ENCODE data around the gene SMPD1.
A peak's percentile ranks its signal among the peaks of the same experiment; 100 is the strongest.

The SMPD1 gene

DNA sequence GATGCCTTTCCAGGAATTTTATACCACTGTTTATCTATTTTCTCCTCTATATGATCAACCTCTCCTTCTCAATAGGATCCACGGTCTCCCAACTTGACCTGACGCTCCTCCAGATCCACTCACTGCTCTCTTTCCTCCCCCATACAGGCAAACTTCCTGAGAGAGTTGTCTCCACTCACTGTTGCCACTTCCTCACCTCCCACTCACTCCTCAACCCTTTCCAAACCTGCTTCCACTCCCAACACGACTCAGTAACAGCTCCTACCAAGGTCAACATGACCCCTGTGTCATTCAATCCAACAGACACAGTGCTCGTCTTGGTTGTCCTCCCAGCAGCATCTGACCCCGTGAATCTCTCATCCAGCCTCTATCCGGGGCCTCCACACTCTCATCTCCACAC lies 25.5 kb downstream of the SMPD1 start:
- DNase-seq = peak; percentile 20 to 64 (median 59)

GRCh38 chr11:6417907-6418556 lies 27.8 kb downstream of the SMPD1 start:
- DNase-seq = no peak

- DNase-seq = no peak
Observed at GRCh38 chr11:6418557-6419008, 28.3 kb downstream of the SMPD1 start.

GRCh38 chr11:6419009-6419631 lies 28.8 kb downstream of the SMPD1 start, which contains the start of gene APBB1:
APBB1 (minus strand) TSS chr11:6419094; CDS start chr11:6411347, 7,747 bp downstream.
- peak; percentile 46 to 74 (median 57) for DNase-seq

GRCh38 chr11:6420677-6421076 lies 30.4 kb downstream of the SMPD1 start:
- no peak for DNase-seq

DNA sequence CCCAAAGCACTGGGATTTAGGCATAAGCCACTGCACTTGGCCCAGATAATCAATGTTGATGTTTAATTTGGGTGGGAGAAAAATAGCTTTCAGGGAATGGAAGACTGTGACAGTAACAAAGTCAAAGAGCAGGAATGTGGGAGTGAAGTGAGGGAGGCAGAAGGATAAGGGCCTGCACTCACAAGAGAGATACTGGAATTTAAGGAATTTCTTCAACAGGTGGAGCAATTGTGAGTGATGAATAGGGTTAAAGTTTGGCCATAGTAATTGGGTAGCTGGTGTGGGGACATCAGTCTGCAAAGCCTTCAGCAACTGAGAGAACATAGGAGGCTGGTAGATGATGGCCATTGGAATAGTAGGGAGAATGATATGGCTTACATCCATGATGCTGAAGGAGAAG lies 37.2 kb downstream of the SMPD1 start:
- no peak for DNase-seq

DNA sequence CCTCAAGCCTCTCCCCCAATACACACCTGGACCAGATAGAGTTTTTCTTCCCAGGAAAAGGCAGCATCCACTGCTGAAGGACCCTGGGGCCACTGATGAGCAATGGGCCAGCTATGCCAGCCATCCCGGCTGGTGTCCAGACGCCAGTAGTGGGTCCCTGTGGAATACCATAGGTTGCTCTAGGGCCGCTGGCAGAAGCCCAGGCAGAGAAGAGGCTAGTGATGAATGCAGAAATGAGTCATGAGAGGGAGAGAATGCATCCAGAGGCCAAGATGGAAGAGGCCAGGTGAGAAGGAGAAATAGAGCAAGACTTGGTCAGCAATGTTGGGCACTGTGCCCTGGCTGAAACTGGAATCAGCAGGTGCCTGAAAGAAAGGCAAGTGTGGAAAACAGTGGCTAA lies 41.6 kb downstream of the SMPD1 start:
- DNase-seq = no peak

DNA sequence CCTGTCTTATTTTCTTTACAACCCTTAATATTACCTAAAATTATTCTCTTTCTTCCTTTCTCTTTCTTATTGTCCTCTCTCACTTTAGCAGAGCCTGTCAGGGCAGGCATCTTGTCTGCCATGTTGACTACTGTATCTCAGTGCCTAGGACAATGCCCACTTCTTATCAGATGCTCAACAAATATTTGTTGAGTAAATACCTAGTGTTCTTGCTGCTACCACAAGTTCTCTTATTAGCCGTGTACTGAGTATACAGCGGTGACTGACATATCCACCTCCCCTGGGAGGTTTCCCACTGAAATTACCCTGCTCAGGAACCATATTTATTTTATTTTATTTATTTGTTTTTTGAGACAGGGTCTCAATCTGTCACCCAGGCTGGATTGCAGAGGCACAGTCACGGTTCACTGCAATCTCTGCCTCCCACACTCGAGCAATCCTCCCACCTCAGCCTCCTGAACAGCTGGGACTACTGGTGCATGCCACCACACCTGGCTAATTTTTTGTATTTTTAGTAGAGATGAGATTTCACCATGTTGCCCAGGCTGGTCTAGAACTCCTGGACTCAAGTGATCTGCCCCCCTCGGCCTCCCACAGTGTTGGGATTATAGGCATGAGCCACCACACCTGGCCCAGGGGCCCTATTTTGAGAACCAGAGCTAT lies 43.9 kb downstream of the SMPD1 start:
- no peak for DNase-seq

DNA sequence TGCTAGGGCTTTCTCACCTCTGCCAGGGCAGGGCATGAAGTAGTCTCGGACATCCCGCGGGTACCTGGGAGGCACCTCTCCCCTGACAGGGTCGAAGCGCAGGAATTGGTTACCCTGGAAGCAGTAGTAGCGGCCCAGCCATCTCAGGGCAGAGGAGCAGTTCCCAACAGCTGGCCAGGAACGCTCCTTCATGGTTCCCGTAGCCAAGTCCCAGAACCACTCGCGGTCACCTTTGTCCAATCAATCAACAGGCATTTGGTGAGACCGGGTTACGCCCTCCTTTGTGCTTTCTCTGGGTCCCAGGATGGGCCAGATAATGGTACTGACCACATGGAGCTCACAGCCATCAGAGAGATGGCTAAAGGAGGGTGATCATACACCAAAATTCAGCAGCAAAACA lies 47.1 kb downstream of the SMPD1 start:
- DNase-seq = no peak

DNA sequence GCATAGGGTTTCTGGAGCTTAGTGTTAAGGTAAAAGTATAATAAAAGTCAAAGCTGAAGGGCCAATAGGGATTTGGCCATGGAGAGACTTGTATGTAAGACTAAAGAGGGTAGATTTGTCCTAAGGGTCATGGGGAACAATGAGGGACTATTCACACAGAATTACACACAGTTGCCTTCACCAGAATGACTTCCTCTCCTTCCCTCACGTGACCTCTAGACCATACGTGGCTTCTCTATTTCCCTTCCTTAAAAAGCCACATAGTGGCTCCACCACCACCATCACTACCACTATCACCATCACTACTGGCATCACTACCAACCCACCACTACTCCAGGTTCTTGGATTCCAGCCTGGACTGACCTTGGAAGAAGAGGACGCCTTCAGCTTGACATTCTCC lies 47.7 kb downstream of the SMPD1 start:
- DNase-seq = peak; percentile 64 to 88 (median 78)

DNA sequence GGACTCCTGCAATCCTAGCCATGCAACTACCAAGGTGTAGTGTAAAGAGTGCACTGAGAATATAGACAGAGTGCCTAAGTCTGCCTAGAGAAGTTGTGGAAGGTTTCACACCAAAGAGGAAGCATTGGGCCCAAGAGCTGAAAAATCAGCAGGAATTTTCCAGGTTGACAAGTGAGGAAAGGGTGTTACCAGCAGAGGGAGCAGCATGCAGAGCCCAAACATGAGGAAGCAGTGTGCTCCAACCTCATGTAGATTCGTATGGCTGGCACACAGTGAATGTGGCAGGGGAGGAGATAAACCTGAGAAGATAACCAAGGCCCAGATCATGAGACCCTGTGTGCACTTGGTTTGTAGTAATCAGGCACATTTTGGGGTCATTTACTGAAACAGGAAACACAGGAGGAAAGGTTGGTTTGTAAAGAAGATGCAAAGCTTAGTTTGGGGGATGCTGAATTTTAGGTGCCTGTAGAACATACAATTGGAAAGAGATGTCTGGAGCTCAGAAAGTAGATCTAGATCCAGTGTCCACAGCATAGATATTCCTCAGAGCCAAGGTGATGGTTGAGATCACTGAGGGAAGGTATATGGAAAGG lies 48.8 kb downstream of the SMPD1 start:
- peak; percentile 82 to 91 (median 86) for DNase-seq

DNA sequence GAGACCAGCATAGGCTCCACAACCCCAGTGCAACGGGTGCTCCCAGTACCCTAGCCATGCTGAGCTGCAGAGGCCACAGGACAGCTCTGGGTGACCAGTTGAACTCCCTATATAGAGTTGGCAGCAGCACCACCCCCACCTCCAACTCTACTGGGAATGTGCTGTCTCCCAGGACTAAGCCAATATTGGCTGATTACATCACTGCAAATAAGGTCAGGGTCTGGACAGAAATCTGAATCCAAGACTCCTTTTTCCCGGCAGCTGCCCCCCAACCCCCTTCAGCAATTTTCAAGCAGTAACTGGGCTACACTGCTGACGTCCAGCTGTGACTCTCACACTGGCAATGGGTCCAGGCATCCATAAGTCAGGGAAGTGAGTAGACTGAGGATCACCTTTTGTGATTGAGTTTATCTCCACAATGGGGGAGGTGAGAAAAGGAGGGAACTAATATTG lies 50.7 kb downstream of the SMPD1 start, which contains the start of gene HPX:
Gene HPX, minus strand, starts transcription at position 82 of the 453 bp plus-strand sequence. Its CDS starts 24 bp downstream, at position 58.
- DNase-seq = no peak

DNA sequence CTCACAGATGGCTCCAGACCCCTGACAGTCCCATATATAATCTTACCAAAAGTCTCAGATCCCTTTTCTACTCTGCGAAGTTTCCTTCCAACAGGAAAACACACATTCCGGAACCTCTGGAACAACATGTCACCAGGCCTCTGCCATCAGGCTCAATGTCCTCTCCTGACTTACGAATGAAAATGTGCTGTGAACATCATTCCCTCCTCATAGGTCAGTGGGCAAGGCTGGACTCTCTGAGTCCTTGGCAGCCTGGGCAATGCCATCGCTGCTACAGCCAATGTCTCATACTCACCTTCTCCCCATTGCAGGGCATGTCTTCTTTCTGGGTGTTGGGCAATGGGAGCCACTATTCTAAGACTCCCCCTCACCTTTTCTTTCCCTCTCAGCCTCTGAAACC lies 52.2 kb downstream of the SMPD1 start:
- no peak for DNase-seq

DNA sequence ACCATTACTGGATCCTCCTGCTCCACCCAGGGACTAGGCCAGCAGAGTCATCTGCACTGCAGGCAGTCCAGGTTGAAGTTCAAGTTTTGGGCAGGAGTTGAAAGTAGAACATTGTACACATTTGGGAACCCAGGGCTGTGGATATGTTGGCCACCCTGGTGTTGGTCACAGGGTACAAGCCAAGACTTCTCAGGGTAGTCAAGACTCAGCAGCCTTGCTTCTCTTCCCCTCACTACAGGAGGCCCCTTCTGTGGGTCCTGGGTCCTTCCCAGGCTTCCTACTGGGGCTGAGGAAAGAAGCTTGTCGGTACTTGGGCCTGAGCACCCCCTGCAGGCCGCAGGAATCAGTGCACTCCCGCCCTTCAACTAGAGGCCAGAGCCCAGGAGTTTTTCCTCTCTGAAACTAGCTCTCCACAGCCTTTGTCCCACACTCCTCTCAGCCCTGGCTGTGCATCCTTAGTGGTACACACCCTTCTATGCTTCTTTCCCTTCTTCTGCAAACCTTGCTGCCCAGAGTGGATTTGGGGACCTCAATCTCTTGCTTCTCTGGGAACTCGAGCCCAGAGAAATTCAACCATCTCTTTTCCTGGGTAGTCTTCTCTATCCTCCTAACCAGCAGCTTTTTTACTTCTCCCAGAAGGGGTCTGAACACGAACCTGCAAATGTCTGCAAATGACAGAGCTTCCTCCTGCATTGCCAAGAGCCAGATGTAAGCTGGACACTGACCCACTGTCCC lies 53.2 kb downstream of the SMPD1 start:
- peak; percentile 66 to 81 (median 74) for DNase-seq

All from suppressor macrophage (primary cell).